GM23248 (cell line): Measurements from ENCODE around the gene KRTAP2-1. TPM values are rescaled to one million over a fixed set of nuclear protein-coding genes. Genes with fewer than 3 reads are reported as not detected.
A peak's percentile ranks its signal among the peaks of the same experiment; 100 is the strongest.
"Not testable (repeated sequence)": the region's sequence is repeated elsewhere in the genome, so short reads cannot be mapped to it uniquely, and the experiment has no call there.

Experiments used
- DNase-seq: peaks from one replicate; pipeline ENCODE4 v3.0.0-alpha.2; 2015
- H2AFZ ChIP-seq: fragments of 200-600 bp; sonication (generic); 2 replicates; pipeline ENCODE4 v1.6.1; 2016; ENCODE audit warnings: antibody characterized with exemption
- H3F3A ChIP-seq: fragments of 200-600 bp; sonication (generic); 2 replicates; pipeline ENCODE4 v1.6.1; 2016; ENCODE audit warnings: mild to moderate bottlenecking, antibody characterized with exemption, mixed run types; ENCODE audit not compliant: insufficient read depth
- H3K27ac ChIP-seq: fragments of 200-600 bp; sonication (generic); 2 replicates; pipeline ENCODE4 v1.5.1; 2016; ENCODE audit warnings: mild to moderate bottlenecking
- H3K27me3 ChIP-seq: fragments of 200-600 bp; sonication (generic); replicated peaks from 2 replicates; pipeline ENCODE4 v1.6.1; 2016; ENCODE audit warnings: mild to moderate bottlenecking; ENCODE audit not compliant: insufficient read depth
- H3K36me3 ChIP-seq: fragments of 200-600 bp; sonication (generic); 2 replicates; pipeline ENCODE4 v1.6.1; 2016; ENCODE audit warnings: low read depth, mild to moderate bottlenecking
- H3K4me1 ChIP-seq: fragments of 200-600 bp; sonication (generic); 2 replicates; pipeline ENCODE4 v1.6.1; 2016; ENCODE audit warnings: mild to moderate bottlenecking; ENCODE audit not compliant: insufficient read depth
- H3K4me2 ChIP-seq: fragments of 200-600 bp; sonication (generic); one replicate; pipeline ENCODE4 v1.6.1; 2016; ENCODE audit warnings: mild to moderate bottlenecking; ENCODE audit not compliant: unreplicated experiment
- H3K4me3 ChIP-seq: fragments of 200-600 bp; sonication (generic); 2 replicates; pipeline ENCODE4 v1.5.1; 2016; ENCODE audit warnings: mild to moderate bottlenecking
- H3K79me2 ChIP-seq: fragments of 200-600 bp; sonication (generic); 2 replicates; pipeline ENCODE4 v1.6.1; 2016; ENCODE audit warnings: mild to moderate bottlenecking; ENCODE audit not compliant: insufficient read depth
- H3K9ac ChIP-seq: fragments of 200-600 bp; sonication (generic); 2 replicates; pipeline ENCODE4 v1.6.1; 2016; ENCODE audit warnings: mild to moderate bottlenecking
- H3K9me2 ChIP-seq: fragments of 200-600 bp; sonication (generic); 2 replicates; pipeline ENCODE4 v1.6.1; 2016; ENCODE audit warnings: mixed run types, mild to moderate bottlenecking, moderate library complexity; ENCODE audit not compliant: insufficient read depth
- H3K9me3 ChIP-seq: fragments of 200-600 bp; sonication (generic); one replicate; pipeline ENCODE4 v1.6.1; 2017; ENCODE audit warnings: low read depth
- H4K20me1 ChIP-seq: fragments of 200-600 bp; sonication (generic); 2 replicates; pipeline ENCODE4 v1.6.0; 2016; ENCODE audit not compliant: insufficient read depth
- EZH2 ChIP-seq: fragments of 200-600 bp; sonication (generic); IDR thresholded peaks from 2 replicates; pipeline ENCODE4 v1.6.1; 2018; ENCODE audit warnings: antibody characterized with exemption, mild to moderate bottlenecking; ENCODE audit not compliant: insufficient read depth, poor library complexity, severe bottlenecking
- EZH2phosphoT487 ChIP-seq: fragments of 200-600 bp; sonication (generic); IDR thresholded peaks from 2 replicates; pipeline ENCODE4 v1.6.1; 2018; ENCODE audit warnings: antibody characterized with exemption, moderate library complexity, mild to moderate bottlenecking, low read depth; ENCODE audit not compliant: insufficient read depth
- WGBS, 2 experiments: methylation state at CpG; one replicate each; pipeline ENCODE4 v1.1.6; 2015 to 2017; ENCODE audit warnings: low lambda C conversion rate in 2 of 2, low coverage in 1 of 2; ENCODE audit errors: missing lambda C conversion rate in 2 of 2; 5-methylcytosine and 5-hydroxymethylcytosine counted together
- in situ Hi-C: fragments of 300-500 bp; cut with MboI; formaldehyde crosslinking; loops from 2 replicates; pipeline ENCODE4 v1.15.0; 2020
- polyA plus RNA-seq: library from polyadenylated mRNA; unstranded; fragments of >200 nt; fragmentation: Nextera tagmentation; extraction: Ambion mirVana; gene quantifications from 2 replicates; pipeline ENCODE4 v1.2.1, GENCODE V29; 2016
- total RNA-seq: library from RNA; depleted of rRNA; stranded (reverse); fragments of >200 nt; shearing (Covaris generic); gene quantifications from 2 replicates; pipeline ENCODE4 v1.2.3, GENCODE V29; 2014

Gene KRTAP2-1
- total and polyA plus RNA-seq, 2 experiments from 2014 or later, result not detected

GRCh38 chr17:41008811-41009210 is 38.3 kb downstream of the KRTAP2-1 start, which contains the start of gene KRTAP3-1:
TSS of gene KRTAP3-1 (minus strand) at chr17:41009128. CDS start at chr17:41009074, 54 bp downstream.
- no peak for DNase-seq
- Histone ChIP-seq H3K27me3 (no peaks in the 10 kb centered on the region), H3K9me3 (no peaks in the 10 kb centered on the region), H3K27ac (no peak within 1 kb of the TSS), H2AFZ (no peak within 1 kb of the TSS), H3F3A (peaks cover 19% of the 10 kb centered on the region), H4K20me1 (no peaks in the 10 kb centered on the region), H3K9ac (no peak within 1 kb of the TSS), H3K4me2 (no peak within 1 kb of the TSS), H3K9me2 (no peaks in the 10 kb centered on the region), H3K4me3 (no peak within 1 kb of the TSS), H3K79me2 (no peaks in the 10 kb centered on the region), H3K36me3 (no peaks in the 10 kb centered on the region), H3K4me1 (peaks cover 12% of the 10 kb centered on the region)
- in situ Hi-C loops, result no loop called here
- 90% methylated on average over 7 to 8 of the region's 8 CpGs for WGBS, 2 experiments
- TF ChIP-seq EZH2, result no peak
- no peak for TF ChIP-seq EZH2phosphoT487

GRCh38 chr17:41004397-41004796 is 42.7 kb downstream of the KRTAP2-1 start:
- no peak overlapping the region for H3K9ac ChIP-seq
- H3K9me2 ChIP-seq, result no peaks in the 10 kb centered on the region
- H3K27ac ChIP-seq, result no peak overlapping the region
- H3K4me3 ChIP-seq, result no peak overlapping the region
- in situ Hi-C loops, result no loop called here
- peaks cover 9% of the 10 kb centered on the region; the same call in 1 of the 2 replicates for H3K4me1 ChIP-seq
- TF ChIP-seq EZH2 (no peak), EZH2phosphoT487 (no peak)
- no peaks in the 10 kb centered on the region for H3K9me3 ChIP-seq
- no peak overlapping the region for H2AFZ ChIP-seq
- H4K20me1 ChIP-seq, result no peaks in the 10 kb centered on the region
- H3K27me3 ChIP-seq, result no peaks in the 10 kb centered on the region
- H3K36me3 ChIP-seq, result no peaks in the 10 kb centered on the region
- no peaks in the 10 kb centered on the region for H3K79me2 ChIP-seq
- no peaks in the 10 kb centered on the region for H3F3A ChIP-seq
- H3K4me2 ChIP-seq, result no peak overlapping the region
- DNase-seq, result no peak
- WGBS, 2 experiments, result 94 to 100% methylated on average over 3 of the region's 3 CpGs

- Histone ChIP-seq H3K4me3 (no peak overlapping the region), H3K4me2 (no peak overlapping the region), H3K9ac (no peak overlapping the region), H3K27ac (no peak overlapping the region), H3K27me3 (no peaks in the 10 kb centered on the region), H2AFZ (no peak overlapping the region), H3K36me3 (no peaks in the 10 kb centered on the region), H3K9me2 (no peaks in the 10 kb centered on the region), H4K20me1 (no peaks in the 10 kb centered on the region), H3K4me1 (peaks cover 9% of the 10 kb centered on the region; the same call in 1 of the 2 replicates), H3F3A (no peaks in the 10 kb centered on the region), H3K9me3 (no peaks in the 10 kb centered on the region), H3K79me2 (no peaks in the 10 kb centered on the region)
- WGBS, 2 experiments, result 75 to 80% methylated on average over 4 of the region's 4 CpGs
- in situ Hi-C loops, result no loop called here
- TF ChIP-seq EZH2 (no peak), EZH2phosphoT487 (no peak)
- DNase-seq, result no peak
These were observed 43.2 kb downstream of the KRTAP2-1 start for GRCh38 chr17:41003926-41004325.

GRCh38 chr17:41002814-41003213 is 44.3 kb downstream of the KRTAP2-1 start:
- no peaks in the 10 kb centered on the region for H4K20me1 ChIP-seq
- no peak overlapping the region for H3K9ac ChIP-seq
- no peaks in the 10 kb centered on the region for H3K9me3 ChIP-seq
- no peaks in the 10 kb centered on the region for H3K79me2 ChIP-seq
- no peak for TF ChIP-seq EZH2
- no peak for TF ChIP-seq EZH2phosphoT487
- 43 to 51% methylated on average over 5 of the region's 5 CpGs for WGBS, 2 experiments
- DNase-seq, result peak; percentile 22
- no peak overlapping the region for H3K27ac ChIP-seq
- no peak overlapping the region for H3K4me3 ChIP-seq
- H3K9me2 ChIP-seq, result no peaks in the 10 kb centered on the region
- no peaks in the 10 kb centered on the region for H3K27me3 ChIP-seq
- no peaks in the 10 kb centered on the region for H3K36me3 ChIP-seq
- H3K4me2 ChIP-seq, result no peak overlapping the region
- peaks cover 9% of the 10 kb centered on the region; the same call in 1 of the 2 replicates for H3K4me1 ChIP-seq
- in situ Hi-C loops, result no loop called here
- 0 out of 2 replicates have a peak overlapping the region, but pooled peaks have one; percentile 6 for H2AFZ ChIP-seq
- no peaks in the 10 kb centered on the region for H3F3A ChIP-seq

GRCh38 chr17:41001795-41002194 is 45.3 kb downstream of the KRTAP2-1 start:
- no peaks in the 10 kb centered on the region for H3K27me3 ChIP-seq
- no peaks in the 10 kb centered on the region for H3K36me3 ChIP-seq
- no peak for DNase-seq
- TF ChIP-seq EZH2 (no peak), EZH2phosphoT487 (no peak)
- H3K9me2 ChIP-seq, result no peaks in the 10 kb centered on the region
- no peaks in the 10 kb centered on the region for H4K20me1 ChIP-seq
- no peaks in the 10 kb centered on the region for H3K9me3 ChIP-seq
- H3K79me2 ChIP-seq, result no peaks in the 10 kb centered on the region
- no peak overlapping the region for H3K4me2 ChIP-seq
- H3K4me1 ChIP-seq, result peaks cover 9% of the 10 kb centered on the region; the same call in 1 of the 2 replicates
- H3K9ac ChIP-seq, result no peak overlapping the region
- no peak overlapping the region for H3K27ac ChIP-seq
- H3K4me3 ChIP-seq, result no peak overlapping the region
- 83 to 89% methylated on average over 4 of the region's 4 CpGs for WGBS, 2 experiments
- in situ Hi-C loops, result no loop called here
- H2AFZ ChIP-seq, result no peak overlapping the region
- H3F3A ChIP-seq, result no peaks in the 10 kb centered on the region

- WGBS, 2 experiments, result 87 to 89% methylated on average over 6 of the region's 6 CpGs
These were observed 47.6 kb downstream of the KRTAP2-1 start, which contains the start of gene KRTAP3-2 for GRCh38 chr17:40999563-40999962. TSS of gene KRTAP3-2 (minus strand) at chr17:40999906. CDS start at chr17:40999853, 53 bp downstream.

More at GRCh38 chr17:40999563-40999962, 47.6 kb downstream of the KRTAP2-1 start, which contains the start of gene KRTAP3-2:
- H3K9me2 ChIP-seq, H3K79me2 ChIP-seq, H4K20me1 ChIP-seq, H3K27ac ChIP-seq, H3K4me2 ChIP-seq, H3K4me3 ChIP-seq, DNase-seq, H3K4me1 ChIP-seq, H3K36me3 ChIP-seq, H2AFZ ChIP-seq, in situ Hi-C loops, H3F3A ChIP-seq, H3K9me3 ChIP-seq, H3K27me3 ChIP-seq, H3K9ac ChIP-seq: not testable (repeated sequence)
